SU-DHL-6 (cell line): ENCODE results near the gene PSMB8.

Source experiments
- H2AFZ ChIP-seq: fragments of 200-600 bp; sonication (generic); 2 replicates; pipeline ENCODE4 v1.6.1; 2014; ENCODE audit warnings: low read depth, mild to moderate bottlenecking, moderate library complexity, mixed read lengths, antibody characterized with exemption, low read length; ENCODE audit not compliant: severe bottlenecking
- H3F3A ChIP-seq: fragments of 200-600 bp; shearing (Covaris generic); 2 replicates; pipeline ENCODE4 v1.6.0; 2016; ENCODE audit warnings: antibody characterized with exemption, mild to moderate bottlenecking; ENCODE audit not compliant: insufficient read depth
- H3K27ac ChIP-seq: fragments of 200-600 bp; sonication (generic); 2 replicates; pipeline ENCODE4 v1.5.1; 2016; ENCODE audit warnings: low read depth, mild to moderate bottlenecking, low read length, moderate library complexity, mixed read lengths
- H3K27me3 ChIP-seq: fragments of 200-600 bp; sonication (generic), shearing (Covaris generic); 2 replicates; pipeline ENCODE4 v1.6.0; 2014; ENCODE audit warnings: mild to moderate bottlenecking, low read length
- H3K36me3 ChIP-seq: fragments of 200-600 bp; sonication (generic); 2 replicates; pipeline ENCODE4 v1.6.1; 2014; ENCODE audit warnings: mild to moderate bottlenecking, low read length, mixed read lengths
- H3K4me2 ChIP-seq: fragments of 300-600, 200-600 bp; shearing (Covaris generic), sonication (generic); 2 replicates; pipeline ENCODE4 v1.6.0; 2014; ENCODE audit warnings: low read length, low read depth, mild to moderate bottlenecking; ENCODE audit not compliant: poor library complexity, severe bottlenecking
- H3K4me3 ChIP-seq: fragments of 200-600 bp; sonication (generic); 2 replicates; pipeline ENCODE4 v1.5.1; 2014; ENCODE audit warnings: antibody characterized with exemption, low read length, mild to moderate bottlenecking, mixed read lengths; ENCODE audit not compliant: insufficient read depth, poor library complexity, severe bottlenecking
- H3K79me2 ChIP-seq: fragments of 200-600 bp; sonication (generic); 2 replicates; pipeline ENCODE4 v1.6.1; 2014; ENCODE audit warnings: mild to moderate bottlenecking, low read length, moderate library complexity; ENCODE audit not compliant: insufficient read depth
- H3K9ac ChIP-seq: fragments of 200-600 bp; sonication (generic); 2 replicates; pipeline ENCODE4 v1.7.0; 2014; ENCODE audit warnings: mild to moderate bottlenecking, low read length
- H3K9me2 ChIP-seq: fragments of 200-600 bp; sonication (generic); replicated peaks from 2 replicates; pipeline ENCODE4 v1.6.1; 2014; ENCODE audit warnings: low read length; ENCODE audit not compliant: insufficient read depth
- H3K9me3 ChIP-seq: fragments of 200-600 bp; sonication (generic); 2 replicates; pipeline ENCODE4 v1.6.1; 2014; ENCODE audit warnings: low read length, mixed read lengths; ENCODE audit not compliant: insufficient read depth
- H4K20me1 ChIP-seq: fragments of 200-600 bp; sonication (generic); 2 replicates; pipeline ENCODE4 v1.6.1; 2014; ENCODE audit warnings: low read depth, mild to moderate bottlenecking, antibody characterized with exemption, low read length, moderate library complexity, mixed read lengths
- CTCF ChIP-seq: fragments of 200-600 bp; sonication (generic); IDR thresholded peaks from one replicate; pipeline ENCODE4 v1.5.1; 2017; ENCODE audit warnings: antibody characterized with exemption, mild to moderate bottlenecking, low read length, moderate library complexity; ENCODE audit not compliant: insufficient read depth, poor library complexity, severe bottlenecking
- EZH2phosphoT487 ChIP-seq: fragments of 200-600 bp; sonication (generic), shearing (Covaris generic); conservative IDR thresholded peaks from 2 replicates; pipeline ENCODE4 v1.6.1; 2018; ENCODE audit warnings: mild to moderate bottlenecking, antibody characterized with exemption, low read length, moderate library complexity, mixed read lengths

Gene PSMB8

GRCh38 chr6:32842021-32842650 lies 1.7 kb downstream of the PSMB8 start:
- Histone ChIP-seq H3K4me3 (no peak overlapping the region), H3K9me2 (no peaks in the 10 kb centered on the region), H3K9me3 (no peaks in the 10 kb centered on the region), H2AFZ (no peak overlapping the region), H3K4me2 (no peak overlapping the region), H3K9ac (no peak overlapping the region), H3F3A (peaks cover 18% of the 10 kb centered on the region), H3K79me2 (peaks cover 10% of the 10 kb centered on the region; the same call in 1 of the 2 replicates), H4K20me1 (no peaks in the 10 kb centered on the region), H3K27ac (no peak overlapping the region), H3K36me3 (no peaks in the 10 kb centered on the region), H3K27me3 (no peaks in the 10 kb centered on the region)
- no peak for TF ChIP-seq EZH2phosphoT487
- no peak for TF ChIP-seq CTCF

- Histone ChIP-seq H3K9ac (no peak overlapping the region), H3K79me2 (peaks cover 16% of the 10 kb centered on the region; the same call in 1 of the 2 replicates), H3K9me2 (no peaks in the 10 kb centered on the region), H3K27ac (no peak overlapping the region), H3K36me3 (no peaks in the 10 kb centered on the region), H3K27me3 (no peaks in the 10 kb centered on the region), H3K4me3 (no peak overlapping the region), H2AFZ (no peak overlapping the region), H4K20me1 (no peaks in the 10 kb centered on the region), H3K4me2 (no peak overlapping the region), H3F3A (peaks cover 14% of the 10 kb centered on the region), H3K9me3 (no peaks in the 10 kb centered on the region)
- TF ChIP-seq CTCF = no peak
- TF ChIP-seq EZH2phosphoT487 = no peak
These were observed 3.1 kb downstream of the PSMB8 start for GRCh38 chr6:32840604-32841246.

GRCh38 chr6:32839356-32839755 lies 4.5 kb downstream of the PSMB8 start:
- Histone ChIP-seq H3K9me3 (no peaks in the 10 kb centered on the region), H3K9ac (no peak overlapping the region), H3K4me3 (no peak overlapping the region), H2AFZ (no peak overlapping the region), H3K4me2 (no peak overlapping the region), H3K27ac (no peak overlapping the region), H3F3A (peaks cover 5% of the 10 kb centered on the region; the same call in 1 of the 2 replicates), H3K9me2 (no peaks in the 10 kb centered on the region), H4K20me1 (no peaks in the 10 kb centered on the region), H3K79me2 (peaks cover 16% of the 10 kb centered on the region; the same call in 1 of the 2 replicates), H3K27me3 (no peaks in the 10 kb centered on the region), H3K36me3 (no peaks in the 10 kb centered on the region)
- TF ChIP-seq EZH2phosphoT487 (no peak), CTCF (no peak)
